ENCODE measurements around the gene DPF1.
A peak's percentile ranks its signal among the peaks of the same experiment; 100 is the strongest.

Gene DPF1

GRCh38 chr19:38221421-38221820 lies 2.6 kb downstream of the DPF1 start:
- DNase-seq (ENCODE audit: low spot score): no peak

DNA sequence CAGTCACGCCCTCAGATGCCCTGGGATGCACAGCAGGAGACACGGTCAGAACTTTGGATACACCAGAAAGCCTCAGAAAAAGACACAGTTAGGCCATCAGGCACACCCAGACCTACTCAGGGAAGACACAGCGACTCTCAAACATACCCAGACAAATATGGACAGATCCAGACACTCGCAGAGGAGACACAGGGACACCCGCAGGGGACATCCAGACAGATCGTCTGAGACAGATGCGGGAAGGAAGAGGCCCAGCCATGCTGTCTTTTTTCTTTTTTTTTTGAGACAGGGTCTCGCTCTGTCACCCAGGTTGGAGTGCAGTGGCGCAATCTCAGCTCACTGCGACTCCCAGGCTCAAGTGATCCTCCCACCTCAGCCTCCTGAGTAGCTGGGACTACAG lies 4.8 kb downstream of the DPF1 start:
- DNase-seq (ENCODE audit: low spot score): no peak

GRCh38 chr19:38218204-38218603 lies 5.8 kb downstream of the DPF1 start:
- DNase-seq (ENCODE audit: low spot score): no peak

DNA sequence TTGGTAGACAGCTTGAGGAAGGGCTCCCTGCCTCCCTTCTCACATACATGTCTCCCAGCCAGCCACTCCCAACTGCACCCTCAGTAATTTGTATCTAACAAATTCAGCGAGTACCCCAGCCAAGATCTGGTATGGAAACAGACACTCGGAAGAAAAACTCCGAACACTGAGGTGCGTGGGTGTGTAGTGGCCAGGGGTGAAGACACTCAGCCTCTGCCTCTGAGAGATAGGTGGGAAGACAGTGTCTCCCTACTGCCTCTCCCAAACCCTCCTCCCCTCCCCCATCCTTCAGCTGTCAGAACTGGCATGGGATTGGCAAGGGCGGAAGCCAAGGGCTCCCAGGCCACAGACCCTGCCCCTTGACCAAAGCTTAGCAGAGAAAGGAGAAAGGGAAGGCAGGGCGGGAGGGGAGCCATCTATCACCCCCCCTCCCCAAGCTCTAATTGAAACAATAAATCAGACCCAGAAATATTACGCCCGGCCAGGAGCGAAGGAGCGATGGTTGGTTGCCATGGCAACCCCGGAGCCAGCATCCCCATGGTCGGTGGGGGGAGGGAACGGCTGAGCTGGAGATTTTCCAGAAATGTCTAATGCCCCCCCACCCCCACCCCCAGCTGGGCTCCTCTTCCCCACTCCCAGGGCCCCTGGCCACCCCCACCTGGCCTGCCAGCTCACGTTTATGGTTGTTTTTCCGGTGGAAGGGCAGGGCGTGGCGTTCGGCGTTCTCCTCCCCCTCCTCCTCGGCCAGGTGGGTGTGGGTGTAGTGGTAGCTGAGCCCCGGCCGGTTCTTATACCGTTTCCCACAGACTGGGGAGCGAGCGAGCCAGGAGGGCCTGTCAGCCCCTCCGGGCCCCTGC lies 7.0 kb downstream of the DPF1 start:
- DNase-seq (ENCODE audit: low spot score): no peak

GRCh38 chr19:38213911-38214625 lies 10.0 kb downstream of the DPF1 start:
- DNase-seq (ENCODE audit: low spot score): peak; percentile 81

- no peak for DNase-seq (ENCODE audit: low spot score)
Measured at GRCh38 chr19:38213469-38213868, 10.6 kb downstream of the DPF1 start.

GRCh38 chr19:38211766-38212165 lies 12.3 kb downstream of the DPF1 start:
- no peak for DNase-seq (ENCODE audit: low spot score)

DNA sequence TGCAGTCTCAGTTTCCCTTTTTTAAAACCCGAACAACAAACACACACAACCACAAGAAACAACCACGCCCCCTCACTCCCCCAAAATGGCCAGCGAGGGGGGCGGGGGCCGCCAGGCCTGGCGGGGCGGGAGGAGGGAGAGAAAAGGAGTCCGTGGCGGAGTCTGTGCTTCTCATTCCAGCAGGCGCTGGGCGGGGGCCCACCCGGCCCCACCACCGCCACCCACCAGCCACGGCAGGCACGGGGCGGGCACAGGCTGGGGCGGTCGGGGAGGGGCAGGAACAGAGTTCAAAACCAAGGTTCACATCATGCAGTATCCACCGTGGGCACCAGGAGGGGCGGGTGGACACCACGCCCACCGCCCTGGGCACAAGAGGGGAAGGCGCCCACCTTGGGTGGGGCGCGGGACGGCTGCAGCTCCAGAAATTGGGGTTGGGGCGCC lies 12.9 kb downstream of the DPF1 start:
- no peak for DNase-seq (ENCODE audit: low spot score)

DNA sequence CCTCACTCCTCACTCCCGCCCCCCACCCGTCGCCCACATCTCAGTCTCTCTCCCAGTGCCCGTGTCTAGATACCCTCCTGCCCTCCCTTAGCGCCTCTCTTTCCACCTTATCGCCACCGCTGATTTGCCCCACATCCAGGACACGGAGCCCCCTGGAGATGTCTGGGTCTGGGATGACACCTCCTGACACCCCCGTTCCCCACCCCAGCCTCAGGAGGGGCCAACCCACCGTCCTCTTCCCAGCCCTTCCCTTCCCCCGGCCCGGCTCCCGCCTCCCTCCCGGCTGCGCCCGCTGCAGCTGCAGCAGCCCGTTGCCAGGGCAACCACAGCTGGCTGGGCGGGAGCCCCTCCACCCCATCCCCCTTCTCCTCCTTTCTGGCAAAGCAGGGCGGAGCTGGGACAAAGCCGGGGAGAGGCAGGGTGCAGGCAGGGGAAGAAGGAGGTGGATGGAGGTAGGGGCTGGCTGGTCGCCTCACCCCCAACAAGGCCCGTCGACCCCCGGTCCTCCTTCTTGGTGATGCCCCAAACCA lies 13.5 kb downstream of the DPF1 start:
- peak; percentile 51 for DNase-seq (ENCODE audit: low spot score)

GRCh38 chr19:38209671-38210457 lies 14.2 kb downstream of the DPF1 start:
- DNase-seq (ENCODE audit: low spot score): peak; percentile 65

DNA sequence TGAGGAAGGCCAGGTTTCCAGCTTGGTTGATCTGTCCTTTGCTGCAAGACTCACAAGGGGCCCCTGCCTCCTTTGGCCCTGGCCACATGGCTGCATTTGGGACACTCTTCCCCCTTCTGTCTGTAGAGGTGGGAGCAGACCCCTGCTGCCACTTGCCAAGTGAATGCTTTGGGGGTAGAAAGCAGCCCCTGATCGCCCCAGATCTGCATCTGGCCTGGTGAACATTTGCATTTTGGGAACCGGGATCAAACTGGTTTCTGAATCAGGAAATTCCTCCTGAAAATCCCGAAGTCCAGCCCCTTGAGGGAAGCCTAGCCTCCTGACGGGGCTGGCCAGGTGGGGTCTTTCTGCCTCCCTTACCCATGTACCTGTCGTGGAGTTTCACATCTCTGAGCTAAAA lies 14.9 kb downstream of the DPF1 start:
- no peak for DNase-seq (ENCODE audit: low spot score)

- DNase-seq (ENCODE audit: low spot score): no peak
Measured at GRCh38 chr19:38208571-38208970, 15.5 kb downstream of the DPF1 start.

GRCh38 chr19:38207543-38207942 lies 16.5 kb downstream of the DPF1 start:
- no peak for DNase-seq (ENCODE audit: low spot score)

DNA sequence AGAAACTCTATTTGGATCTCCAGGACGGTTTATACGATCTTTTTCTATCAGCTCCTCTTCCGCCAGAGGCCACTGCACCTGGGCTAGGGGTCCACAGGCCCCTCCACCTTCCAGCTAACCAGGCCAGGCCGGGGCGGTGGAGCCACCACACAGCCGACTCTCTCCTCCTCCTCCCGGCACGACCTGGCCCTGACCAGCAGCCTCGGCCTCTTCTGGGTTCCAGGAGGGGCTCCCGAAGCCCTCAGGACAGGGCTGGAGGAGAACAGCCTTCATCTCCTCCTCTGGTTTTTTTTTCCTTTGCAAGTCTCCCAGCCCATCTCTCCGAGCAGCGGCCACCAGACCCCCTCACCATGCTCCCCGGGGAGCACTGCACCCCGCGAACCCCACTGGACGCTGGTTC lies 17.1 kb downstream of the DPF1 start:
- DNase-seq (ENCODE audit: low spot score): no peak

- DNase-seq (ENCODE audit: low spot score): no peak
Measured at GRCh38 chr19:38206006-38206745, 17.8 kb downstream of the DPF1 start.

DNA sequence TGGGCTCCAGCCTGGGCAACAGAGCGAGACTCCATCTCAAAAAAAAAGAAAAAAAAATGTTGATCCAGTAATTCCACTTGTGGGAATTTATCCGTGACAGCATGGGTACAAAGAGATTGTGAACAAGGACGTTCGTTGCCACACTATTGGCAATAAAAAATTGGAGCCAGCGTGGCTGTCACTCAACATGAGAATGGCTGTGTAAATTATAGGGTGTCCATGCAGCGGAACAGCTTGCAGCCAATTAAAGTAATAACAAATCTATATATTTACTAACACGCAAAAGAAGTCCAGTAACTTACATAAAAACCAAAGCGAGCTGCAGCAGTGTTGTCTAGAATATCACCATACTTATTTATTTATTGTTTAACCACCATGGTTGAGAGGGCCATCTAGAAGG lies 19.3 kb downstream of the DPF1 start:
- no peak for DNase-seq (ENCODE audit: low spot score)

DNA sequence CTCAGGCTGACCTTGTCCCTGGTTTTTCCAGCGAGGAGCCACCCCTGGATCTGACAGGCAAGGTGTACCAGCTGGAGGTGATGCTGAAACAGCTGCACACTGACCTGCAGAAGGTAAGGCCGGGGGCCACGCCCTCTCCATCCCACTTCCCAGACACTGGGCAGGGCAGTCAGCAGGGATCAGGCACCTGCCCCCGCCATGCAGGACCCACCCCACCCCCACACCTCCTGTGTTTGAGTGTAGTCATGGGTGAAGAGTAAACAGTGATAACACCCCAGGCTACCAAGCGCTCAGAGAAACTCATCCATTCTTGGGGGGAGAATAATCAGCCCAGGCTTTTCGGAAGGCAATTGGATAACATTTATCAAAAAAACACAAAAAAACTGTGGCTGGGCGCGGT lies 19.9 kb downstream of the DPF1 start:
- DNase-seq (ENCODE audit: low spot score): no peak

DNA sequence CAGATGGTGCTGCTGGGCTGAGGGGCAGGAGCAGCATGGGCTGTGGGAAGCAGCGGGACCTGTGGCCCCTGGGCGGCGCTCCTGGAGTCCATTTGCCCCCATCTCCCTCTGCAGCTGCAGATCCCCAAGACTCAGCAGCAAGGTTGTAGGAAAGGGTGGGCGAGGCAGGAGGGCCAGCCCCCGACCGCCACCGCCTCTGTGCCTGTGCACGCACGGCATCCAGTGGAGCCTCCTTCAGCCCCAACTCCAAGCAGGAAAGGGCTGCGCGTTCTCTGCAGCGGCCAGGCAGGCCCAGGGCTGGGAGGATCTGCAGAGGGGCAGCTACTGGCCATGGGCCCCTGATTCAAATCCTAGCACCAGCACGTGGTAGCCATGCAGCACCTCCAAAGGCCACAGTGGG lies 20.8 kb downstream of the DPF1 start:
- DNase-seq (ENCODE audit: low spot score): no peak

DNA sequence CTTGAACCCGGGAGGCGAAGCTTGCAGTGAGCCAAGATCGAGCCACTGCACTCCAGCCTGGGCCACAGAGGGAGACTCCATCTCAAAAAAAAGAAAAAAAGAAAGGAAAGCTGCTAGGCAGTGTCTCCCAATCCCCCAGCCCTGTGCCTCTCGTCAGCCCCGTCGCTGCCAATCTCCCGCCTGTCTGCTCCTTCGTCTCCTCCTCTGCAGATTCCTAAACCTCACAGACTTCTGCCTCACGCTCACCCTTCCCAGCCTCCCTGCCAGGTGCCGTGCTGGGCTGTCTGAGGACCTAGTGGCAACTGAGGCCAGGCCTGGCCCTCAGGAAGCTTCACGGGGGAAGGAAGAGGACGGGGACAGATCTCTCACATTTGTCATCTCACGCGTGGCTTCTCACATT lies 21.5 kb downstream of the DPF1 start:
- no peak for DNase-seq (ENCODE audit: low spot score)

GRCh38 chr19:38201731-38202130 lies 22.3 kb downstream of the DPF1 start:
- DNase-seq (ENCODE audit: low spot score): no peak

- no peak for DNase-seq (ENCODE audit: low spot score)
Measured at GRCh38 chr19:38199340-38199739, 24.7 kb downstream of the DPF1 start.
